ENCODE data around the gene ANTXR1. TPM values are rescaled to one million over a fixed set of nuclear protein-coding genes. Genes with fewer than 3 reads are reported as not detected.

The ANTXR1 gene
- total and polyA plus RNA-seq, 9 of the 15 experiments (the other 6 are each of a cell fraction or from before 2014, with no cell fraction given), result 0.07 to 1.00 (median 0.54) TPM

- TF ChIP-seq SP2 (IDR thresholded peaks at IDR 0.05; ENCODE audit: extremely low read depth, low read depth, low read length, poor library complexity, severe bottlenecking), result no peak
- TF ChIP-seq BHLHE40 (IDR thresholded peaks at IDR 0.05; ENCODE audit: low read length), result no peak
- TF ChIP-seq MTA3 (IDR thresholded peaks at IDR 0.05; ENCODE audit: borderline replicate concordance), result no peak
- no peak for TF ChIP-seq POLR2B (IDR thresholded peaks at IDR 0.05; ENCODE audit: low read depth, partially characterized antibody)
- TF ChIP-seq SREBF1 (IDR thresholded peaks at IDR 0.05; ENCODE audit: borderline replicate concordance, low read depth, low read length), result no peak
Observed at GRCh38 chr2:69055688-69056470, 42.9 kb downstream of the ANTXR1 start (continued).

GRCh38 chr2:69057660-69058059, 44.7 kb downstream of the ANTXR1 start:
- ATAC-seq, result no peak
- no peak for DNase-seq (ENCODE audit: extremely low read depth in 1 of 4, low spot score in 3 of 4)
- H4K20me1 ChIP-seq (replicated peaks; ENCODE audit: control insufficient read depth, insufficient read depth, low read length), result no peaks in the 10 kb centered on the region
- no peaks in the 10 kb centered on the region for H3K27me3 ChIP-seq (ENCODE audit: control insufficient read depth in 2 of 2, insufficient read depth in 2 of 2, low read length in 2 of 2)
- H3K4me3 ChIP-seq, result no peak overlapping the region
- intact Hi-C loops (cut with micrococcal nuclease), result no loop called here
- FAIRE-seq, result no peak
- H2AFZ ChIP-seq (ENCODE audit: low read depth, low read length), result no peak overlapping the region
- no peaks in the 10 kb centered on the region for H3K4me1 ChIP-seq (replicated peaks in 1 of 2; ENCODE audit: control insufficient read depth in 2 of 2, insufficient read depth in 2 of 2, low read length in 2 of 2)
- in situ Hi-C loops (cut with MboI), result no loop called here
- no TSS peak for BruUV-seq (replicated peaks)
- H3K9ac ChIP-seq (ENCODE audit: insufficient read depth in 1 of 2, low read depth in 2 of 2, low read length in 2 of 2), result no peak overlapping the region
- H3K4me2 ChIP-seq (ENCODE audit: insufficient read depth, low read length), result no peak overlapping the region
- 2% methylated on average over 3 of the region's 3 CpGs for WGBS (ENCODE audit: insufficient coverage, low coverage, missing lambda C conversion rate)
- no peak overlapping the region for H3K27ac ChIP-seq (ENCODE audit: extremely low read depth, low read depth, low read length)
- ChIA-PET CTCF (ENCODE audit: low intra/inter-chr PET ratio) (no interaction called here), POLR2A (interaction anchor here (1.0 kb wide), 1 partner anchor 13 kb away, joined by 3 read pairs; no protein-coding TSS in a partner anchor)
- TF ChIP-seq NR4A1 (CRISPR knock-in tag; IDR thresholded peaks at IDR 0.05) (no peak), NR4A1 (tag; IDR thresholded peaks at IDR 0.05) (no peak), NR3C1 (CRISPR knock-in tag; IDR thresholded peaks at IDR 0.05) (no peak), CBFB (CRISPR knock-in tag; IDR thresholded peaks at IDR 0.05) (no peak), SMAD1 (IDR thresholded peaks at IDR 0.05; ENCODE audit: low read depth, low read length, partially characterized antibody) (no peak), BRD4 (IDR thresholded peaks at IDR 0.05) (no peak), RNF2 (IDR thresholded peaks at IDR 0.05) (no peak)
- no peaks in the 10 kb centered on the region for H3K9me3 ChIP-seq (replicated peaks; ENCODE audit: control insufficient read depth, insufficient read depth, low read depth, low read length)
- no peaks in the 10 kb centered on the region for H3K36me3 ChIP-seq (ENCODE audit: control insufficient read depth, insufficient read depth, low read length)
- H3K79me2 ChIP-seq (ENCODE audit: control insufficient read depth, insufficient read depth, low read length), result no peaks in the 10 kb centered on the region
- H3K9me1 ChIP-seq (ENCODE audit: control insufficient read depth, insufficient read depth, low read length), result no peaks in the 10 kb centered on the region
